ENCODE results near the gene CLIP1. TPM values are rescaled to one million over a fixed set of nuclear protein-coding genes. Genes with fewer than 3 reads are reported as not detected.

Gene CLIP1
- total and polyA plus RNA-seq, 2 of the 8 experiments (the other 6 are each of a cell fraction or from before 2014, with no cell fraction given), result 19.0 to 27.6 TPM

DNA sequence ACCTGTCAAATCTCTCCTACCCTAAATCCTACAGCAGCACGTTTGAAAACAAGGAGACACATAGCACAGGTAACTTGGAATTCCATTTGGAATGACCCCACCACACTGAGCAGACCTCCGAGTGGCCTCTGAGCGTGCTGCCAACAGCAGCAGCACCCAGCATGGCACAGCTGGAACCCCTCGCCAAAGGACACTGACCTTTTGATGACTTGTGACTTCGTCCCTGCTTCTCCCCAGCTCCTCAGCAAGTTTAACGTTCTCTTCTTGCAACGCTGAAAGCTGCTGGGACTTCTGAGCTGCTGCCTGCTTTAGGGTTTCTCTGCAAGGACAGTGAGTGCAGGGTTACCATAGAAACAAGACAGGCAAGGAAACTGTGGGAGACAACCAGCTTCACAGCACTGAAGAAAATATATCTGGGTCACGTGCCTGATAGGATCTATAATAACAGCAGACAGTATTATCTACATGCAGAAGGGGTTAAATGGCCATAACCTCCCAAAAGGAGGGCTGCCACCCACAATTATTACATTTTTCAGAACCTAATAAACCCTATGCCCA is 112.8 kb downstream of the CLIP1 start (continued):
- no peak for TF ChIP-seq SIRT6 (IDR thresholded peaks at IDR 0.05; ENCODE audit: low read length)
- TF ChIP-seq JUN (IDR thresholded peaks at IDR 0.05; ENCODE audit: low read depth, low read length), result no peak

Measured in H1 (cell line).